ENCODE measurements around the gene FAM156A.
A peak's percentile ranks its signal among the peaks of the same experiment; 100 is the strongest.
"Not testable (repeated sequence)": the region's sequence is repeated elsewhere in the genome, so short reads cannot be mapped to it uniquely, and the experiment has no call there.

The FAM156A gene, protein sequence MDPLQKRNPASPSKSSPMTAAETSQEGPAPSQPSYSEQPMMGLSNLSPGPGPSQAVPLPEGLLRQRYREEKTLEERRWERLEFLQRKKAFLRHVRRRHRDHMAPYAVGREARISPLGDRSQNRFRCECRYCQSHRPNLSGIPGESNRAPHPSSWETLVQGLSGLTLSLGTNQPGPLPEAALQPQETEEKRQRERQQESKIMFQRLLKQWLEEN
- 0.56 to 0.97 reads per million in 2 donors for total RNA-seq

DNA sequence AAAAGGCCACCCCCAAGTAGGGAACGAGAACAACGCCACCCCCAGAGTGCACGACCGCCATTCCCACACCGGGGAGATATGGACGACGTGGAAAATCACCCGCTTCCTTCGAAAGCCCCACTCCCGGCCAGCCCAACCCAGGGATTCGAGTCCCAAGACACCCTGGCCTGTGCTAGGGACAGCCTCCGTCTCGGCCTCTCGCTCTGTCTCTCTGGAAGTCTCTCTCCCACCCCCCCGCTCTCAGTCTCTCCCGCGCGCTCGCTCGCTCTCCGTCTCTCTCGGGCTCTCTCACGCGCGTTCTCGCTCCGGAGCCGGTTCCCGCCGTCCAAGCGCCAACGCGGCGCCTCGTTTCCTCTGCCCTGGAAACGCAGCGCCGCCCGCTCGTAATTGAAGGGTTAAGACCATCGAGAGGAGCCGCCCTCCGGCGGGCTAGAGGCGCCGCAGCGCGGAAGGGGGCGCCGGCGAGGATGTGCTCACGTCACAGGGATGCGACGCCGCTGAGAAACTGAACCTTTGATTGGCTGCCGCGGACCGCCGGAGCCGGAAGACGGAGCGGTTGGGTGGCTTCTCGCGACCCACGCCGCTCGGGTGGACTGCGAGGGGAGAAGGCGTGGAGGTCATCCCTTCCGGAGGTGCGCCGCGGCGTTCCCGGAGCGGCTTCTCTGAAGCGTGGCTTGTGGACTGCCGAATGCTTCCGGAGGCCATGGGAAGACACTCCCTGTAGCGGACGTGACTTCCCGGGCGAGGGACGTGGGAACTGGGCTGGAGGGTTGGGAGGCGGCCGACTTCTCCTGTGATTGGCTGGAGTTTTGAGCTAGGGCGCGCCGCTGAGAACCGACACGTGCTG is at the start of gene FAM156A:
Gene FAM156A, minus strand, starts transcription at position 406 of the 847 bp plus-strand sequence. CDS start 9,930 bp downstream, outside the sequence.
- DNase-seq = not testable (repeated sequence)

DNA sequence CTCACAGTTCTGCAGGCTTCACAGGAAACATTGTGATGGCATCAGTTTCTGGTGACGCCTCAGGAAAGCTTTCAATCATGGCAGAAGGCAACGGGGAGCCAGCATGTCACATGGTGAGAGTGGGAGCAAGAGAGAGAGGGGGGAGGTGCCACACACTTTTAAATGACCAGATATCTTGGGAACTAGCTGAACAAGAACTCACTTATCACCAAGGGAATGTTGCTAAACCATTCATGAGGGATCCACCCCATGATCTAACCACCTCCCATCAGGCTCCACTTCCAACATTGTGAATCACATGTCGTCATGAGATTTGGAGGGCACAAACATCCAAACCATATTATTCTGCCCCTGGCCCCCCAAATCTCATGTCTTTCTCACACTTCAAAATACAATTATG is 47.0 kb upstream of the FAM156A start:
- DNase-seq = no peak

DNA sequence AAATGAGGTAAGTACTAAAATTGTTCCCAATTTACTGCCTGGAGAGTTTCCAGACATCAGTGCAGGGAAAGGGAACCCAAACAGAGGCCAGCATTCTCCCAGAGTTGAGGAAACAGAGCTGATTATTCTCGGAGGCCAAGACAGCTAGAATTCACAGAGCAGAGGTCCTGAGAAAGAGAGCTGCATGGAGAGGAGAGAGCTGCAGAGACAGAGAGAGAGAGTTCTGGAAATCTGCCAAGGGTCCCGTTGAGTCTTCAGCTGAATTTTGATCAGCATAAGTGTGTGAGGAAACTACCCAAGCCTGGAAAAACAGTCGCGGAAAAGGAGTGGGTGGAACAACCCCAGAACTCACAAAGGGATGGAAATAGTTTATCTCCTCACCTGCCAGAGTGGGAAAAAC is 46.5 kb upstream of the FAM156A start:
- no peak for DNase-seq

DNA sequence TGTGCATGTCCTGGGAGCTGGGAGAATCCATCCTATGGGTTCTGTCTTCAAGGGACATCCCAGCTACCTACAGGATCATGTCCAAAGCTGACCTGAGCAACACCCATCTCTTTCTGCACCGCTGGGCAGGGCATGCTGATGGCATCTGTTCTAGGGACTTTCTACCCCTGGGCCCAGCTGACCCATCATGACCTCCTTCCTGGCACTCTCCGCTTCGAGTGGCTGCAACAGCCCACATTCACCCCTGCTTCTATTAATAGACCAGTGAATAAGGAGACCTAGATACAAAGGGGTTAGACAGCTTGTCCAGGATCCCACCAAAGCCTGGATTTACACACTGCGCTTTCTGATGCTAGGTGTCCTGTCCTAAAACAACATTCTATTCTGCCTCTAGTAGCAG is 45.7 kb upstream of the FAM156A start:
- DNase-seq = no peak

- no peak for DNase-seq
Measured at GRCh38 chrX:53003111-53003510, 44.8 kb upstream of the FAM156A start.

- DNase-seq = no peak
Measured at GRCh38 chrX:53001958-53002357, 43.6 kb upstream of the FAM156A start.

DNA sequence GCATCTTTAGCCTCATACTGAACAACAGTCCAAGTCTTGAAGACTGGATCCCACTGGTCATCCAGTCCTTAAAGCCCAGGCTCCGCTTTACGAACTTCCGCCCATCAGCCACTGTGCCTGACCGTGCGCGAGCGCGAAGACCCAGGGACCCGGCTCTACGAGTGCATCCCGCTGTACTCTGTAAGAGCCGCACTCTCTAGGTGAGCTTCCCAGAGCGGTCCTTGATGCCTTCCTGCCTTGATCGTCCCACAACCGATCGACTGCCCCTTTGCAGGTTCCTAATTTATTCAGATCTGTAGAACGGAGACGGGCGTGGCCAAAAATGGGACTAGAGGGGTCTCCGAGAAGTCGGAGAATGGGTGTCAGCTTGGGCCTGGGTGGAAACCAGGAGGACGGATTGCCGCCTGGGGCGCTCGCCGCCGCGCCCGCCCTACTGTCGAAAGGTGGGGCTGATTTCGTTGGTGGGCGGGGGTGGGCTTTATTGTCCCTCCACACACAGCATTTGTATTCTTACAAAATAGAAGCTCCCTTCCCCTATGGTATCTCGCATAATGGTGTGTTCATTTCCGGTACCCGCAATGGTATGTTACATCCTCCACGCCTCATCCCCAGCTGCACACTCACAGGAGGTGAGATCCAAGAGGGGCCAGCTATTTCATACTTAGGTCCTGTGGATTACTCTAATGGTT is 42.3 kb upstream of the FAM156A start:
- no peak for DNase-seq

DNA sequence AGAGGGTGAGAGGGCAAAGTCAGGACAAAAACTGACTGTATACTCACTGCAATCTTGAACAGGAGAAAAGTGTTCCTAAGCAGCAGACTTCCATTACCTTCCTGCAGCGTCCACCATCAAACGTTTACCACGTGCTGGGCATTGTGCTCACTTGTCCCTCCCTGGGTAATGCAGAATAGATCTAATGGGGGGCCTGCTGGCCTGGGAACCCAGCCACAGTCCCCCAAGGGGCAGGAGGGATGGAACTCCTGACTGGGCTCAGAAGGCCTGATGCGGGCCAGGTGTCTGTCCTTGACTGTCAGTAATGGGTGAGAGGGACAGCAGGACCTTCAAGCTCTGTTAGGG is 37.6 kb upstream of the FAM156A start:
- no peak for DNase-seq

- peak; percentile 77 for DNase-seq
Measured at GRCh38 chrX:52995135-52995986, 37.0 kb upstream of the FAM156A start.

DNA sequence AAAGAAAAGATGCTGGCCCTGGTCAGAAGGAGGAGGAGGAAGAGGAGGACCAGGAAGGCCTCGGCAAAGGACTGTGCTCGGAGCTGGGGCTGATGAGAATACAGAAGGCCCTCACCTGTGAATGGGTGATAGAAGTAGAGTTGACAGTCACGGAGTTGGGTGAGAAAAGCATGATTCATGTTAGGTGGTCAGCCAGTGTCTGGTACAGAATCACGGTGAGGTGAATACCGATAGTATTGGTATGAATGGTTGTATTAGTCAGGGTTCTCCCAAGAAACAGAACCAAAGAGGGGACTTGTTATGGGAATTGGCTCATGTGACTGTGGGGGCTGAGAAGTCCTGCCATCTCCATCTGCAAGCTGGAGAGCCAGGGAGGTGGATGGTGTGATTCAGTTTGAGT is 32.5 kb upstream of the FAM156A start:
- DNase-seq = no peak

- peak; percentile 36 for DNase-seq
Measured at GRCh38 chrX:52990011-52990631, 31.8 kb upstream of the FAM156A start.

DNA sequence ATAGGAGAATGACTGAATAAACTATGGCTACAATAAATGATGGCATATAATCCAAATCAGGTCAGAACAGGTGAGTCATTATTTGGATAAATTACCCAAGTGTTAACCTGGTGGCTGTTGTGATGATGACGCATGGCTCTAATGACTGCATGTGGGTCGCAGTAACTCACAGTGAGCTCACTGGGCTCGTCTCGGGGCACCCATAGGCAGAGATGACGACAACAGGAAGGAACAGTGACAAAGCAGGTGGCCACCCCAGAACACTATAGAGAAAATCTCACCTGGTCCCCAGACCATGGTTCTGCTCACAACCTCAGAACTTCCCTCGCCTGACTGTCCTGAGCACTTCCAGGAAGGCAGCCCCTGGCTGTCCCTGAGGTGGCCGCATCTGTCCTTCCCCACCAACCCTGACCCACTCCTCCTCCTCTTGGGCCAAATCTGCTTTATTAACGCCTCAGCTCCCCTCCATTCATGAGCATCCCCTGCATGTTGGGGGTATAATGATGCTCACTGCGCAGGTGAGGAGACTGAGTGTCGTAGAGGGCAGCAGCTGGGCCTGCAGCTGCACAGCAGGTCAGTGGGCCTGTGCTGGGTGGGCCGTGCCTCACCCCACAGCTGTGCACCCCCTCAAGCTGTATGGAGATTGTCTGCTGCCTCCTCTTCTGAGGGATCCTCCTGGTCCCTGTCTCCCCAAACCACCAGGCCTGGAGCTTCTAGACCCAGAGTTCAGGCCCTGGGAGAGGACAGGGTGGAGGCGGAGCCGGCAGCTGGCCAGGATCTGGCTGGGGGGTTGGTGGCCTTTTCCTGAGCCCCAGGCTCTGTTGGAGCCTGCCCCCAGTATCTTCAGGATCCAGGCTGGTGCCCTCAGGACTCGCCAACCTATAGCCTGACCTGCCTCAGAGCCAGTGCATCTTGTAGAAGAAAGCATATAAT is 30.9 kb upstream of the FAM156A start:
- DNase-seq = no peak

GRCh38 chrX:52983321-52984000 is 25.1 kb upstream of the FAM156A start:
- DNase-seq = no peak

DNA sequence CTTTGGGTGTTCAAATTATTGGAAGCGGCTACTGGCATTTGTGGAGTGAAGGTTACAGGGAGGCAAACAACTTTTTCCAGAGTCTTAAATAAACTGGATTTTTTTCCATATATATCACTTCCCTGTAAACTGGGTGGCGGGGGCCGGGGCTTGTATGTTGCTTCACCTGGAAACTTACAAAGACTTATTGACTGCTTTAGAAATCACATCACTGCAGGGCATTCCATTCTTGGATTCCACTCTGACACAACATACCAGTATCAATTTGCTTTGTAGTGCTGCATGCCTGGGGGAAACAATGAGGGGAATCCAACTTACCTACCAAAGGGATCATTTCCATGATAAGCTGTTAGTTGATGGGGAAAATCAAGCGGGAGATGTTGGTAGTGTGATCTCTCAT is 21.7 kb upstream of the FAM156A start:
- no peak for DNase-seq

- no peak for DNase-seq
Measured at GRCh38 chrX:52979568-52979967, 21.2 kb upstream of the FAM156A start.

DNA sequence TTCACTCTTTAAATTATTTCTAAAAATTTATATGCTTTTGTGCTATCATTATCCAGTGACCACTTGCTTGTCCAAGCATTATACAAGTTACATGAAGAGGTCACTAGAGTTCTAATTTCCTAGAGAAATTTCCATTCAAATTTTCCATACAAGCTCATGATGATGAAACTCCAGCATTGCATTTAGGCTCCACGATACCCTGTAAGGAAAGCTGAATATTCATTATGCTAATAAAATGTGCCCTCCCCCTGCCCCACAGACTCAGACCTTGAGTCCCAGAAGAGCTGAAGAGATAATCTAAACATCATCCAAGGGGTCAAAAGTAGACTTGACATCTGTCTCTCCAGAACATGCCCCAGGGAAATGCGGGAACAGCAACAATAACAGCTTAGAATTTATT is 19.6 kb upstream of the FAM156A start:
- no peak for DNase-seq

- DNase-seq = not testable (repeated sequence)
Measured at GRCh38 chrX:52975576-52975975, 17.3 kb upstream of the FAM156A start.

DNA sequence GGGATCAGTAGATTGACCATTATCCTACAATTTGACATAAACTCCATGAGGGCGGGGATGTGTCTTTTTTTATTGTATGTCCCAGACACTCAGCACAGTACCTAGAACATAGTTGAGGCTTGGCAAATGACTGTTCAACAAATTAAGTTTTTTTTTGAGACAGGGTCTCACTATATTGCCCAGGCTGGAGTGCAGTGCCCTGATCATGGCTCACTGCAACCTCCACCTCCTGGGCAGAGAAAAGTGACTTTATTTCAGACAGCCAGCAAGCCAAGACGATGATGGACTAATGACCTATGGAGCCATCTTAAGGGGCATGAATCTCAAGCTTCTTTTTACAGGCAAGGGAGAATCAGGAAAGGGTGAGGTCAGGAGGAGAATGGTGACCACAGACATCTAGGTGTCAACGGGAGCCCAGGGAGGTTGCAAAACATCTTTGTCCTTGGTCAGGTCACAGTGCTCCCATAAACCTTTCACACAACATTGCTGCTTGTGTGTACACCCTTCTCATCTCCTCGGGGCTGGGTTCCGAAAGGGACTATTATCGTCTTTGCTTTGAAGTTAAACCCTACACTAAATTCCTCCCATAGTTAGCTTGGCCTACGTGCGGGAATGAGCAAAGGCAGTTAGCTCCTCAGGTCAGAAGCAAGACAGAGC is 16.1 kb upstream of the FAM156A start:
- not testable (repeated sequence) for DNase-seq

DNA sequence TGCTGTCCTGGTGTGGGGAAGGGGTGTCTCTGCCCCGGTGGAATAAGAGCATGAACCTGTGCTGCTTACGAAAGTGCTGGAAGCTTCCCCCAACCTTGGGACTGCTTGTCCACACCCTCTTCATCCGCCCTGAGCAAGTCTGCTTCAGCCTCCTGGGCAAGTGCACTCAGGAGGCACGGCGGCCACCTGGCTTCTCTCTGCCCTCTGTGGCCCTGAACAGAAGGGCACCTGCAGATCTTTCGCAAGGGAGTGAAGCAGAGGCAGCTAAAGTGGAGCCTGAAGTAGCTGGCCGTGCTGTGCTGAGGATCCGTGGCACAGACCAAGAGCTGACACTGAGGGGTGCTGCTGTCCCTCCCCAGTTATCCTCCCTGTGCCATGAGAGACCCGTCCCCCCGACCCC is 9.6 kb upstream of the FAM156A start:
- DNase-seq = not testable (repeated sequence)
